Psoas muscle (tissue), 8 donors: ENCODE results near the gene MAP4K3. TPM values are rescaled to one million over a fixed set of nuclear protein-coding genes. Genes with fewer than 3 reads are reported as not detected.
"Not testable (repeated sequence)": the region's sequence is repeated elsewhere in the genome, so short reads cannot be mapped to it uniquely, and the experiment has no call there.

ENCODE experiments used
- ATAC-seq, 4 donors: fragments of 200-7000 bp; cut with Tn5 transposase; one replicate each; pipeline ENCODE4 v1.9.1; 2020; ENCODE audit warnings: moderate library complexity in 3 of 4, mild to moderate bottlenecking in 2 of 4
- DNase-seq, 2 donors: peaks; one replicate each; pipeline ENCODE4 v3.0.0-alpha.2; 2020
- H3K27ac ChIP-seq: fragments of 200-600 bp; one replicate; pipeline ENCODE4 v1.8.0; 2022
- H3K27me3 ChIP-seq, 3 donors: fragments of 200-600 bp in 1 of 3; one replicate each; pipeline versions ENCODE4 v1.6.1 to v1.8.0; 2013 to 2022; ENCODE audit warnings: low read length in 2 of 3, mild to moderate bottlenecking in 2 of 3, moderate library complexity in 1 of 3; ENCODE audit not compliant: insufficient read depth in 3 of 3
- H3K36me3 ChIP-seq, 2 donors: fragments of 200-600 bp in 1 of 2; one replicate each; pipeline versions ENCODE4 v1.6.1 to v1.8.0; 2013 to 2022; ENCODE audit warnings: low read depth in 1 of 2, mild to moderate bottlenecking in 1 of 2, moderate library complexity in 1 of 2; ENCODE audit not compliant: insufficient read depth in 1 of 2
- H3K4me1 ChIP-seq: fragments of 200-600 bp; one replicate; pipeline ENCODE4 v1.8.0; 2022
- H3K4me3 ChIP-seq: fragments of 200-600 bp; one replicate; pipeline ENCODE4 v1.8.0; 2022; ENCODE audit warnings: mild to moderate bottlenecking
- H3K9me3 ChIP-seq: fragments of 200-600 bp; one replicate; pipeline ENCODE4 v1.8.0; 2022
- CTCF ChIP-seq: fragments of 200-600 bp; IDR thresholded peaks from one replicate; pipeline ENCODE4 v1.8.0; 2022; ENCODE audit warnings: antibody characterized with exemption
- WGBS, 3 donors: extraction: QIAGEN DNeasy Blood & Tissue Kit; methylation state at CpG; one replicate each; pipeline versions ENCODE4 v1.1.6 to v1.1.7; 2013; 5-methylcytosine and 5-hydroxymethylcytosine counted together
- intact Hi-C, 2 donors: fragments of 100-400 bp; cut with DNase I; formaldehyde crosslinking; loops; one replicate each; pipeline versions ENCODE4 v1.11.0 to v1.14.2; 2022
- polyA plus RNA-seq, 3 donors: library from polyadenylated mRNA; stranded (reverse); fragments of 200-250 nt; gene quantifications; one replicate each; pipeline ENCODE4 v1.2.3, GENCODE V29; 2013
- total RNA-seq, 4 donors: library from RNA; stranded (reverse); fragmentation: NEBNext Ultra II Directional in 2 of 4; extraction: Animal tissue kit (Norgen Biotek cat#: 25700) in 2 of 4; gene quantifications; one replicate each; pipeline versions ENCODE4 v1.2.1 to v1.2.4, GENCODE V29; 2021 to 2023
- donor health status: healthy with polysubstance abuse.
- donor health status: DM: no; HTN: no; CAD: no; lungs with moderate emphysema.
- donor health status: Bipolar disorder and iron deficiency.
- donor health status: healthy.
- donor health status: DM: yes; HTN: yes; CAD: no.
- donor health status: DM: no; HTN: no; CAD: no.
- donor health status: DM: no; HTN: no; CAD: no.
- donor health status: DM: yes; HTN: yes; CAD: no.

The MAP4K3 gene
- total and polyA plus RNA-seq, 7 donors: 8.4 to 47.7 (median 31.0) TPM

- no peak for TF ChIP-seq CTCF
- Histone ChIP-seq H3K36me3 (no peaks in the 10 kb centered on the region), H3K27me3 (no peaks in the 10 kb centered on the region), H3K27ac (no peak overlapping the region), H3K4me1 (peaks cover 67% of the 10 kb centered on the region), H3K9me3 (no peaks in the 10 kb centered on the region), H3K4me3 (no peak overlapping the region)
- intact Hi-C loops: no loop called here
- ATAC-seq (no peak), DNase-seq (no peak)
- WGBS, 3 donors: 63 to 75% (median 73%) methylated on average over 2 of the region's 2 CpGs
Observed at GRCh38 chr2:39392672-39393071, 44.4 kb downstream of the MAP4K3 start.

- no peak overlapping the region for H3K4me3 ChIP-seq
- H3K36me3 ChIP-seq: no peaks in the 10 kb centered on the region
- intact Hi-C loops: no loop called here
- no peaks in the 10 kb centered on the region for H3K27me3 ChIP-seq
- ATAC-seq (peak in 1 of 4 donors; percentile 16), DNase-seq (no peak)
- 67 to 85% (median 71%) methylated on average over 4 of the region's 4 CpGs for WGBS, 3 donors
- peaks cover 54% of the 10 kb centered on the region for H3K4me1 ChIP-seq
- no peaks in the 10 kb centered on the region for H3K9me3 ChIP-seq
- peak overlapping the region; percentile 1 for H3K27ac ChIP-seq
- no peak for TF ChIP-seq CTCF
Observed at GRCh38 chr2:39390216-39390615, 46.9 kb downstream of the MAP4K3 start.

GRCh38 chr2:39386064-39386463 is 51.0 kb downstream of the MAP4K3 start:
- ATAC-seq (no peak), DNase-seq (no peak)
- H3K4me3 ChIP-seq: no peak overlapping the region
- H3K27ac ChIP-seq: no peak overlapping the region
- intact Hi-C loops: no loop called here
- no peaks in the 10 kb centered on the region for H3K36me3 ChIP-seq
- no peaks in the 10 kb centered on the region for H3K9me3 ChIP-seq
- H3K27me3 ChIP-seq: no peaks in the 10 kb centered on the region
- H3K4me1 ChIP-seq: peaks cover 73% of the 10 kb centered on the region
- TF ChIP-seq CTCF: no peak

- Histone ChIP-seq H3K4me3 (no peak overlapping the region), H3K27ac (no peak overlapping the region), H3K27me3 (no peaks in the 10 kb centered on the region), H3K36me3 (no peaks in the 10 kb centered on the region), H3K4me1 (peaks cover 79% of the 10 kb centered on the region), H3K9me3 (no peaks in the 10 kb centered on the region)
- ATAC-seq: no peak
- 98 to 100% (median 100%) methylated on average over 2 of the region's 2 CpGs for WGBS, 3 donors
- no peak for TF ChIP-seq CTCF
- intact Hi-C loops: no loop called here
- no peak for DNase-seq
Observed at GRCh38 chr2:39385172-39385571, 51.9 kb downstream of the MAP4K3 start.

GRCh38 chr2:39384071-39384470 is 53.0 kb downstream of the MAP4K3 start:
- ATAC-seq, H3K4me3 ChIP-seq, H3K9me3 ChIP-seq, DNase-seq, H3K27me3 ChIP-seq, H3K36me3 ChIP-seq: not testable (repeated sequence)
- WGBS, 3 donors: 90 to 96% (median 94%) methylated on average over 9 to 11 of the region's 11 CpGs
- intact Hi-C loops: loop anchor here in 1 of 2 donors (5.0 kb wide), 1 partner anchor 48 kb away; no protein-coding TSS in a partner anchor
- Histone ChIP-seq H3K4me1 (peaks cover 79% of the 10 kb centered on the region), H3K27ac (peak overlapping the region; percentile 82)
